Adrenal gland (tissue), 5 donors: ENCODE measurements around the gene IQCN.

Experiments used
- CTCF ChIP-seq, 6 experiments: fragments of 450-650 bp in 4 of 6; fragments of 200-600 bp in 2 of 6; sonication (generic) in 1 of 6; IDR thresholded peaks; 1 replicate in 5 of 6; 2 replicates in 1 of 6; pipeline versions ENCODE4 v1.5.1 to v1.8.0; 2016 to 2021; ENCODE audit warnings: antibody characterized with exemption in 6 of 6, mild to moderate bottlenecking in 2 of 6, moderate library complexity in 1 of 6
- POLR2A ChIP-seq, 2 donors: fragments of 450-650 bp; IDR thresholded peaks; one replicate each; pipeline ENCODE4 v1.6.1; 2017; ENCODE audit warnings: antibody characterized with exemption in 2 of 2, mild to moderate bottlenecking in 2 of 2, moderate library complexity in 1 of 2
- donor health status: DM: no; HTN: no; CAD: no.

GRCh38 chr19:18252370-18252717, 21.9 kb downstream of the IQCN start:
- TF ChIP-seq POLR2A (IDR thresholded peaks at IDR 0.05): no peak
- no peak for TF ChIP-seq CTCF (IDR thresholded peaks at IDR 0.05)
